Endothelial cell of umbilical vein (primary cell): ENCODE results near the gene TMEM61. TPM values are rescaled to one million over a fixed set of nuclear protein-coding genes. Genes with fewer than 3 reads are reported as not detected.

Experiments used
- BruUV-seq: library from RNA; stranded (reverse); fragments of 400-500 nt; replicated peaks from 2 replicates; lab custom pipeline; 2021; lab: Mats Ljungman, UMichigan
- CTCF ChIA-PET: fragments of 300-600, 350-600 bp; sonication (Branson Sonifier 250); formaldehyde crosslinking; loops from one replicate; lab custom pipeline; 2021; ENCODE audit warnings: antibody characterized with exemption, inconsistent platforms; lab: Charles Lee
- POLR2A ChIA-PET: fragments of 300-600, 350-600 bp; sonication (Branson Sonifier 250); formaldehyde crosslinking; loops from one replicate; lab custom pipeline; 2021; ENCODE audit warnings: antibody characterized with exemption, inconsistent platforms; lab: Charles Lee
- DNase-seq: peaks from one replicate; pipeline ENCODE4 v3.0.0-alpha.2; 2011; ENCODE audit warnings: low read depth, low spot score
- FAIRE-seq: peaks from 2 replicates; lab custom pipeline; 2011; peaks lifted over from hg19 to GRCh38; lab: Jason Lieb, UNC
- H2AFZ ChIP-seq: 2 replicates; pipeline ENCODE4 v1.6.0; 2012; ENCODE audit warnings: low read depth, low read length, control low read depth, inconsistent platforms
- H3K27ac ChIP-seq: 2 replicates; pipeline ENCODE4 v1.5.1; 2011; ENCODE audit warnings: low read depth, mild to moderate bottlenecking, control low read depth, low read length, moderate library complexity; ENCODE audit not compliant: insufficient read depth
- H3K27me3 ChIP-seq, 2 experiments: 2 replicates each; pipeline versions ENCODE4 v1.6.0 to v1.6.1; 2011; ENCODE audit warnings: low read length in 2 of 2, mixed read lengths in 1 of 2; ENCODE audit not compliant: control insufficient read depth in 2 of 2, insufficient read depth in 2 of 2
- H3K36me3 ChIP-seq, 2 experiments: 2 replicates in 1 of 2; 3 replicates in 1 of 2; pipeline ENCODE4 v1.5.1; 2011; ENCODE audit warnings: low read length in 2 of 2, mild to moderate bottlenecking in 1 of 2, moderate library complexity in 1 of 2; ENCODE audit not compliant: control insufficient read depth in 2 of 2, insufficient read depth in 2 of 2; ENCODE audit errors: extremely low read depth in 1 of 2
- H3K4me1 ChIP-seq: 3 replicates; pipeline ENCODE4 v1.5.1; 2011; ENCODE audit warnings: mild to moderate bottlenecking, low read length; ENCODE audit not compliant: control insufficient read depth, insufficient read depth; ENCODE audit errors: extremely low read depth
- H3K4me2 ChIP-seq: 2 replicates; pipeline ENCODE4 v1.6.1; 2011; ENCODE audit warnings: low read length, control low read depth, mixed read lengths; ENCODE audit not compliant: insufficient read depth
- H3K4me3 ChIP-seq, 3 experiments: fragments of 200-600 bp in 1 of 3; sonication (generic), shearing (Covaris generic) in 1 of 3; replicated peaks in 1 of 3; 2 replicates each; pipeline ENCODE4 v1.5.1; 2011 to 2016; ENCODE audit warnings: control low read depth in 3 of 3, low read length in 3 of 3, mild to moderate bottlenecking in 2 of 3, inconsistent platforms in 1 of 3, low read depth in 1 of 3, moderate library complexity in 1 of 3; ENCODE audit not compliant: insufficient read depth in 1 of 3
- H3K79me2 ChIP-seq: 2 replicates; pipeline ENCODE4 v1.6.0; 2012; ENCODE audit warnings: low read length, inconsistent platforms; ENCODE audit not compliant: control insufficient read depth, insufficient read depth
- H3K9ac ChIP-seq: replicated peaks from 2 replicates; pipeline ENCODE3; 2011; ENCODE audit warnings: low read length, control low read depth; ENCODE audit not compliant: insufficient read depth; ENCODE audit errors: extremely low read depth
- H3K9me1 ChIP-seq: replicated peaks from 3 replicates; pipeline ENCODE4 v1.6.0; 2011; ENCODE audit warnings: mild to moderate bottlenecking, low read length; ENCODE audit not compliant: control insufficient read depth, insufficient read depth; ENCODE audit errors: extremely low read depth
- H3K9me3 ChIP-seq: replicated peaks from 2 replicates; pipeline ENCODE4 v1.5.1; 2012; ENCODE audit warnings: low read length, inconsistent platforms; ENCODE audit not compliant: control insufficient read depth, insufficient read depth
- H4K20me1 ChIP-seq: replicated peaks from 2 replicates; pipeline ENCODE3; 2011; ENCODE audit warnings: mild to moderate bottlenecking, low read length; ENCODE audit not compliant: control insufficient read depth, insufficient read depth; ENCODE audit errors: extremely low read depth
- CTCF ChIP-seq, 2 donors: IDR thresholded peaks; 1 replicate in 1 of 2; 2 replicates in 1 of 2; pipeline ENCODE4 v1.5.1; 2011; ENCODE audit warnings: low read length in 2 of 2, mild to moderate bottlenecking in 2 of 2, moderate library complexity in 2 of 2, control low read depth in 1 of 2, inconsistent platforms in 1 of 2, low read depth in 1 of 2; ENCODE audit not compliant: insufficient read depth in 1 of 2; ENCODE audit errors: extremely low read depth in 1 of 2
- FOS ChIP-seq: IDR thresholded peaks from 2 replicates; pipeline ENCODE4 v1.6.1; 2011; ENCODE audit warnings: mild to moderate bottlenecking, low read length, moderate library complexity, borderline replicate concordance; ENCODE audit not compliant: insufficient read depth
- GATA2 ChIP-seq: IDR thresholded peaks from 2 replicates; pipeline ENCODE4 v1.7.0; 2011; ENCODE audit warnings: low read depth, mild to moderate bottlenecking, moderate library complexity, mixed read lengths, low read length; ENCODE audit not compliant: insufficient read length, insufficient read depth
- JUN ChIP-seq: IDR thresholded peaks from 2 replicates; pipeline ENCODE4 v1.6.1; 2011; ENCODE audit warnings: borderline replicate concordance, low read depth; ENCODE audit not compliant: insufficient read length, insufficient read depth
- MAX ChIP-seq: IDR thresholded peaks from 2 replicates; pipeline ENCODE4 v1.6.1; 2011; ENCODE audit not compliant: insufficient read depth, insufficient read length
- MYC ChIP-seq: IDR thresholded peaks from one replicate; pipeline ENCODE4 v1.6.1; 2011; ENCODE audit warnings: mild to moderate bottlenecking, low read depth, low read length
- POLR2A ChIP-seq: IDR thresholded peaks from 2 replicates; pipeline ENCODE4 v1.6.1; 2012; ENCODE audit warnings: low read depth, mild to moderate bottlenecking, control low read depth, low read length
- POLR2AphosphoS5 ChIP-seq: IDR thresholded peaks from 2 replicates; pipeline ENCODE4 v1.6.1; 2012; ENCODE audit warnings: low read depth, mild to moderate bottlenecking, control low read depth, low read length, moderate library complexity; ENCODE audit not compliant: insufficient read depth
- dilution Hi-C: fragments of 300-500 bp; cut with MboI; formaldehyde crosslinking; loops from one replicate; pipeline ENCODE4 v1.15.0; 2019; ENCODE audit warnings: low sequenced_read_pairs; ENCODE audit not compliant: extremely low pct_ligation_motif_present
- intact Hi-C: fragments of 100-400 bp; cut with micrococcal nuclease; formaldehyde crosslinking; loops from one replicate; pipeline ENCODE4 v1.10.0; 2022
- polyA plus RNA-seq, 4 experiments: library from polyadenylated mRNA; depleted of rRNA in 3 of 4; stranded (reverse) in 3 of 4; unstranded in 1 of 4; fragments of >200 nt; gene quantifications; 2 replicates each; pipeline versions ENCODE4 v1.2.1 to v1.2.3, GENCODE V29; 2011 to 2012; ENCODE audit warnings: missing spikeins in 1 of 4
- total RNA-seq: library from RNA; stranded (reverse); gene quantifications from 2 replicates; pipeline ENCODE4 v1.2.3, GENCODE V29; 2021

TMEM61 gene
- total and polyA plus RNA-seq, 2 donors (not counting 3 experiments of a cell fraction or from before 2014, with no cell fraction given) = not detected

GRCh38 chr1:54995013-54995760, 14.8 kb downstream of the TMEM61 start:
- no peak for FAIRE-seq
- Histone ChIP-seq H3K9me3 (no peaks in the 10 kb centered on the region), H3K9ac (no peak overlapping the region), H3K27me3 (peaks cover 12 to 14% of the 10 kb centered on the region in 2 experiments), H3K79me2 (no peaks in the 10 kb centered on the region), H3K4me2 (no peak overlapping the region), H4K20me1 (no peaks in the 10 kb centered on the region), H3K4me1 (peaks cover 3% of the 10 kb centered on the region), H2AFZ (no peak overlapping the region), H3K4me3 (no peak overlapping the region), H3K27ac (no peak overlapping the region), H3K9me1 (no peaks in the 10 kb centered on the region), H3K36me3 (no peaks in the 10 kb centered on the region)
- dilution Hi-C loops (no loop called here), intact Hi-C loops (no loop called here)
- DNase-seq = no peak
- TF ChIP-seq GATA2 (no peak), CTCF (IDR thresholded peaks at IDR 0.05; ENCODE audit: extremely low read depth in 1 of 2, insufficient read depth in 1 of 2, low read depth in 1 of 2, low read length in 2 of 2) (no peak), POLR2AphosphoS5 (no peak), POLR2A (no peak), MAX (no peak), MYC (no peak), FOS (no peak), JUN (no peak)
- no TSS peak for BruUV-seq
- CTCF ChIA-PET = interaction anchor here (0.9 to 25.0 kb wide), 7 partner anchors 8 to 49 kb away, joined by 3 to 918 read pairs (median 10); no protein-coding TSS in a partner anchor
- POLR2A ChIA-PET = no interaction called here
